HG03066 (cell line): ENCODE measurements around the gene FRMD5.

Source experiments
- ATAC-seq: cut with Tn5 transposase; IDR thresholded peaks from one replicate; pipeline ENCODE4 v1.9.1; 2021; ENCODE audit warnings: low read depth; ENCODE audit not compliant: unreplicated experiment

Gene FRMD5

DNA sequence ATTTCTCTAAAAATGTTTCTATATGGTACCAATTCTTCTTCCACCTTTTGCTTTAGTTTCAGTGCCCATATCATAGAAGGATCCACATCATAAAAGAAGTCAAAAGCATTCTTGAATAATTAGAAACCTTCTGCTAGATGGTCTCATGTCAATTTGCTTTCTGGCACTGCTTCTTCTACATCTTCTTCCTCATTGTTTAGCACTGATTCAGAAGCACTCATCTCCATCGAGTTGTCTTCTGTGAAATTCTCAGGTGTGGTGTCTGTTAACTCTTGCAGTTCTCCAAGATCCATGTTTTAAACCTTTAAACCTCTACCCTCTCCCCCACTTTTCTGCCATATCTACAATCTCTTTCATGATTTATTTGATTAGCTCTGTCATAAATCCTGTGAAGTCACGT is 213.5 kb downstream of the FRMD5 start:
- ATAC-seq, result no peak

DNA sequence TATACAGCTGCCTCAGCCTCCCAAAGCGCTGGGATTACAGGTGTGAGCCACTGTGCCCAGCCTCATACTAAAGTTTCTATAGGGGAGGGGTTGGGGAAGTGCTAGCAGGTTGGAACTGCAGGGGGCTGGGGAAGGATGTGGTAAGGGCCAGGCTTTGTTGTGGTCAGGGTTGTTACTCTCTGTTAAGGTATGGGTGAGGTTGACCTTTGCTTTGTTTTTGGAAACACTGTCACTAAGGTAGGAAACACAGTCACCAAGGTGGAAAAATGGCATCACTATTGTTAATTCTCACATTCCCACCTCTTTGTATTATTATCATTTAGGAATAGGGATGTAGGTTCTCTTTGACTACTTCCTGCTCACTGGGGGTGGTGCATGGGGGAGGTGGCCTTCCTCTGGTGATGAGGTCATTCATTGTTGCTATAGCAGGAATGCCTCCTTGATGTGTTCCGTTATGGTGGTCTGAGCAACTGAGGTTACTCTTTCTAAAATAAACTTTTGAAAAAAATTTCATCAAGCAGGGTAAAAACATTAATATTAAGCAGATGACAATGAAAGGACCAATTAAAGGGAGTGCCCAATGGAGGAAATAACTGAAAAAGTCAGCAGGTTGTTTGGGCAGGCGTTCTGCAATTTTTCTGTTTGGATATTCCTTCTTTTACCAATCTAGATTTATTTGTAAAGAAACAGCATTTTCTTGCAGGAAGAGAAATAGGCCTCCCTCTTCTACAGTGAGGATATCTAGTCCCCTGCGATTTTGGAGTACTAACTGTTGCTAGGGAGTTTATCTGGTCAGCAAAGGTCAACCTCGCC is 217.8 kb downstream of the FRMD5 start:
- peak; percentile 57 for ATAC-seq

DNA sequence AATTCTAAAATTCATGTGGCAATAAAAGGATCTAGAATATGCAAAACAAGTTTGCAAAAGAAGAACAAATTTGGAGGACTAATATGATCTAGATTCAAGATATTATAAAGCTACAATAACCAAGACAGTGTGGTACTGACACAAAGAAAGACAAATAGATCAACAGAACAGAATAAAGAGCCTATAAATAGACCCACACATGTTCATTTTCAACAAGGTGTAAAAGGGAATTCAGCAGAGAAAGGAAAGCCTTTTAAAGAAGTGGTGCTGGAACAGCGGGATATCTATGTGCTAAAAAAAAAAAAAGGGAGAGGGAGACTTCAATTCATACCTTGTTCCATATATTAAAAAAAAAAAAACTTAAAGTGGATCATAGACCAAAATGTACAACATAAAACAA is 219.3 kb downstream of the FRMD5 start:
- ATAC-seq, result no peak

DNA sequence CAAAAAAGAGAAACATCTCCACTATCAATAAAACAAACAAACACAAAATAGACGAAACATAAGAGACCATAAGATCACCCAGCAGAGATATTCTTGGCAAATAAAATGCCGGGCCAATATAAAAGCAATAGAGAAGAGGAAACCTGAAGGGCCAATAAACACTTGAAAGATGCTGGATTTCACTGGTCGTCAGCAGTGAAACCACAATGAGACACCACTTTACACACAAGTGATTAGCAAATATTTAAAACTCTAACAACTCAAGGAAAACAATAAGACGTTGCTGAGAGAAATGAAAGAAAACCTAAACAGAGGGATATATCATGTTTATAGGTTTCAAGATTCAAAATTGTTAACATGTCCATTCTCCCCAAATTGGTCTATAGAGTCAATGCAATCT is 219.7 kb downstream of the FRMD5 start:
- ATAC-seq, result no peak

DNA sequence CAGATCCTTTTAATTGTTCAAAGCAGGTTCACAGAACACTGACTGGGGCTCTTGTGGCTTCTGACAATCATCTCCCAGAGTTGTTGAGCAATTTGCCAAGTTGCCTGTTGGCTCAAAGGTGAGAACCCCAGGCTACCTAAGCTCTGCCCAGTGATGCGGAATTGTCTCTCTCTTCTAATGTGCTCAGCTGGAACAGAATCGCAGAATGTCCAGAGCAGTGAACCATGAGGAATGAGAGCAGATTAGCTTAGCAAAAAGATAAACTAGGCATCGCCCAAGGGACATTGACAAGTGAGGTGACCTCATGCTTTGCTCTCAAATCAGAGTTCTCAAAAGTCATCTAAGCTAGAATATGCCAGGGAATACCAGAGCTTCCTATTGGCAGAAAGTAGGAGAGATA is 220.2 kb downstream of the FRMD5 start:
- no peak for ATAC-seq

DNA sequence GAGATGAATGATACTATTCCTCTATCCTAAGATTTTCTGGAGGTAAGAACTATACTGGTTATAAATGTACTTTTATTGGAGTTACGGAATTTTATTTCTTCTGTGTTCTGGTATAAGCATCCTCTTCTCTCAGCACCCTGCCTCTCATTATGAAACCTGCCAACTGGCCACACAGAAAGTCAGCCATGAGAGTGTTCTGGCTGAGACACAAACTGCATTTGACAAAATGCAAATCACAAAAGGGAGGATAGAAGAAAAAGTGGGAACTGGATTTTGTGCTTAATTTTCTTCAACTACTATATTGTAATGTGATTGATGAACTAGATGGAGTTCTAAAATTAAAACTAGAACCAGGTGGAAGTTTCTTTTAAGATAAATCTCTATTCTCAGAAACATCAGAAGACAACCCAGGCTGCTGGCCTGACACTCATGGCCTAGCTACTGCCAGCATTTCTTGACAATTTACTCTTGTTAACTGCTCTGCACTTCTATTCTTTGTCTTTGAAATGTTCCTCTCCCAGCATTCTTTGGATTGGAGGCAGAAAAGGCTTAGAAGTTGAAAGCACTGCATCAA is 225.2 kb downstream of the FRMD5 start:
- ATAC-seq, result no peak

DNA sequence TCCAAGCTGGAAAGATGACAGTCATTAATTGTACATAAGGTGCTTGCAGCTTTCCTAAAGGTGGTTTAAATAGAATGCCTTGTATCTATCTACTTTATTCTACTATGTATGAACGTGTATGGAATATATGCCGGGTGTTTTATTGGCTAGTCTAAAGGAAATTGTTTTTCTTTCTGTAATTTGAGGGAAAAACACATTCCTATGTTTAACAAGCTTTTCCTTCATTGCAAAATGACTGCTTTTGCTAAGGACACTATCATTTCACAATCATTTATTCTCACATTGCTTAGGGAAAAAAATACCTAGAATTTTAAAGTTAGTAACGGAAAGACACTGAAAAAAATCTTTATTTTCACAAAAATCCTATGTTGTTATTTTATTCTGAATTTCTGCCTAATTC is 226.5 kb downstream of the FRMD5 start:
- ATAC-seq, result no peak

DNA sequence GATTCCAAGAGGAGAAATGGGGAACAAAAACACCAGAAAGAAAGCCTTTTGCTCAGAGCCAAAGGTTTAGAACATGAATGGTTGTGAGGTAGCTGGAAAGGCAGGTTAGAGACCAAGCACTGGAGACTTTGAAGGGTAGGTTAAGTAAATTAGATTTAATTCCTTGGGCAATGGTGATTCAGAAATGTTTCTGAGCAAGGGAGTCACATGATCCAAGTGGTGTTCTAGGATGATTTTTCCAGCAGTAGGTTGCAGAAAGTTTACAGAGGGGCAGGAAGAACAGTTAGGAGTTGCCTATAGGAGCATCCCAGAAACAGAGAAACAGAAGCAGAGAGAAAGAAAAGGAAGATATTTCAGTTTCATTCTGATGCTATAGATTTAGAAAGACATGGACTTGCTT is 228.4 kb downstream of the FRMD5 start:
- ATAC-seq, result no peak

DNA sequence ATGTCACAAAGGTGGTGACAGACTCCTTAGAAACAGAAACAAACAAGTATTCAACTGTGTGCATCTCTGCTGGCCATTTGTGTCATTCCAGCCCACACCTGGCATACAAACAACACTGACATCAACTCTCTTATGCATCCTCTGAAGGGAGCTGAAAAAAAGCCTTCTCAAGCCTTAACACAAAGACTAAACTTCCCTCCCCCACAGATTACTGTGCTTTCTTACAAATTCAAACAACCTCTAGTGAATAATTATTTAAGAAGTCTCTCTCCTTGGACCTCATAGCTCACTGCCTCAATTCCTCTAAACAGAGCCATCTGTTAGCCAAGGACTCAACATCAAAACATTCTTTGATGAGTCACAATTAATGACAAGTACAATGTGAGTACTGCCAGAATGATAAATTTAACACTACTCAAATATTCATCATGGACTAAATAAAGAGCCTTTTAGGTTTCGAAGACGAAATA is 236.2 kb downstream of the FRMD5 start:
- ATAC-seq, result no peak

DNA sequence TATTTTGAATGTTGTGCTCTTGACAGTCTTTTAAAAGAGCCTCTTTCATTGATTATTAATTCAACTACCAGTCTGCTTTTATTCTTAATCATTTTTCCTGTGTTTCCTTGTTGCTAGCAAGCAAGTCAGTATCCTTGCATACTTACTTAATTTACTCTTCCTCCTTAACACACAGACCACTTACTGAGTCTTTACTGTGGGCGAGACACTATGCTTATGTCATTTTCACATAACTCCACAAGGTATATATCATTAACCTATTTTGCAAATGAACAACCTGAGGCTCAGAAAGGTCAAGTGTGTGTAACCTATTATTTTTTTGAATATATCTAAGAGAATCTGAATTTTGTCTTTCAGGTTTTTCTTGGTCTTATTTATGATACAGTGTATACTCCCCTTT is 237.3 kb downstream of the FRMD5 start:
- ATAC-seq, result no peak

DNA sequence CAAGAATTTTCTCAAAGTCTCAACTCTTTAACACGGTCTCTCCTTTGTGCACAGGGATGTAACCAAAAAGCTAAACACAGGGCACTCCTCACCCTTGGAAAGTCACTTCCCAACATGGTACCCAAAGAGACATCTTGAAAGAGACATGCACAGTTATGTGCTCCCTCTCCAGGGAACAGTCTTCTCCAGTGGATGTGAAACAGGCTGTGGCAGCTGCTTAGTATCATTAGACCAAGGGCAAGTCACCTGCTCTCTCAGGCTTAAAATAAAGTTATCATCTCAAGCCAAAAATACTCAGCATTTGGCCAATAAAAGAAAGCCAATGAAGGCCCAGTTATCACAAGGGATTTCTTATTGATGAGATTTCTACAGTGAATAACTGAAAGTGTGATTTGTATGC is 239.9 kb downstream of the FRMD5 start:
- no peak for ATAC-seq

DNA sequence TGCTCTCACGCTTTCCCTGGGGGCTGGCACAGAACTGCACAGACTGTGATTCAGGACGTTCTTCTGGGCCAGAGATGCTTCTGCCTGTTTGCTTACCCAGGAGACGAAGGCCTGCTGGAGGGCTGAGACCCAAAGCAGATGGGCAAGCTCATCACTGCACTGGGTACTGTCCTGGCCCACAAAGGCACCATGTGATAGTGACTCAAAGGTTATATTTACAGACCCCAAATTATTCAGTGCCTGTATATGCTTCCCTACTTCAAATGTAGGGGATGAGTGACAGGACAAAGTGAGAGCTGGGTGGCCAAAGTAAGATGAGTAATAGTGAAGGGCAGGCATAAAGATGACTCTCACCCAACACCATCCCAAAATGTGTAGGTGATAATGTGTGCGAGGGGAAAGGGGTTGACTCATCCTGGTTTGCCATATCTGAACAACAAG is 240.9 kb downstream of the FRMD5 start:
- no peak for ATAC-seq

DNA sequence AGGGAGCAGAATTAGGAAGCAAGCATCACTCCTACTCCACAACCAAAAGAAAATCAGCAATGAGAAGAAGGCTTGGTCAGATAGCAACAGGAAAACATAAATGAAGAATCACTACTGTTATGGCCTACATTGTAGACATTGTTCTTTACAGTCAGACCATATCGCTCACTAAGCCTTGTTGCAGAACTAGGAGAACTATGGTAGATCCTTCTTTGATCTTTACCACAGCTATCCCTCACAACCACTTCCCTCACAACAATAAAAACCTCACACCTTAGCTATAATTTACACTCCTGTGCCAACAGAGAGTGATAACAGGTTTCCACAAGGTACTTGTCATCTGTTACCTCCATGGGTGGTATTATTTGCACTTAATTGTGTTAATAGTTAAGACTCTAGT is 241.7 kb downstream of the FRMD5 start:
- no peak for ATAC-seq

DNA sequence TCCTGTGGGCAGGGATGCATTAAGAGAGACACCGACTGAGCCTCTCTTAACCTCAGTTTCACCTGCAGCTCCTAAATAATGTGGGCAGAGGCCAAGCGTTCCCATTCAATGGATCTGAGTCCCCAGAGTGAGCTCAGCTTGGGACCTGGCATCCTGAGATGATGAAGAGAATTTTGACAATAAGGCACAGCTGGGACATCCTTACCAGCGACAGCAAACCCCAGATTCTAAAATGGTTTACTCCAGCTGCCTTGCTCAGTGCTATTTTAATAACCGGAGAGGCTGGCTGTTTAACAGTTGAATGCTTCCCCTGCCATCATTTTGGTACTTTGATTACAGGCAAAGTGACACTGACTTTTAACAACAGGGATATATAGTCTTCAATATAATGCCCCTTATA is 244.5 kb downstream of the FRMD5 start:
- ATAC-seq, result no peak

DNA sequence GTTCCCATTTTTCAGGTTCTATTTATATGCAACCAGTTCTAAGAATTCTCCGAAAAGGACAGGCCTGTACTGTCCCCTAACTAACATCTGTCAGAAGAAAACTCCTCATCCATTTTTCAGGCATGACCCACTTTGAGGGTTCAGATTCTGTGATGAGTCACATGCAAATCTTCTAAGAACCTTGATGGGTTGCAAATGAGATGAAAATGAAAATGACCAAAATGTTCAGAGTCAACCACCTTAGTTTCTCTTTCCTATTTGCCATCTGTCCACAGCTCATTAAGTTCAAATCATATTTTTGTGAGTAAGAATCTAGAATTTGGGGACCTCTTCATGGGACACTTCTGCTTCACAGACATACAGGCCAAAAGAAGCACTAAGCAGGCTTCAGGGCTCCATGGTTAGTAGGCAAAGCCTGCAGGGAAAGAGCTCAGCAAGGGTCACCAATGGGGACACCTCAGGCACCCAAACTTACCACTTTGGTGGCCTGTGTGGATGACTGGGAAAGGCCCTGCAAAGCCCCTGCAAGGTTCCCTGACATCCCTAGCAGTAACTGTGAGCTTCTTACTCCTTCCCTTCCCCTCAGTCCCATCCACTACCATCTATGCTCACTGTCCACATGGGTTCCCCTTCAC is 246.3 kb downstream of the FRMD5 start:
- ATAC-seq, result peak; percentile 90

DNA sequence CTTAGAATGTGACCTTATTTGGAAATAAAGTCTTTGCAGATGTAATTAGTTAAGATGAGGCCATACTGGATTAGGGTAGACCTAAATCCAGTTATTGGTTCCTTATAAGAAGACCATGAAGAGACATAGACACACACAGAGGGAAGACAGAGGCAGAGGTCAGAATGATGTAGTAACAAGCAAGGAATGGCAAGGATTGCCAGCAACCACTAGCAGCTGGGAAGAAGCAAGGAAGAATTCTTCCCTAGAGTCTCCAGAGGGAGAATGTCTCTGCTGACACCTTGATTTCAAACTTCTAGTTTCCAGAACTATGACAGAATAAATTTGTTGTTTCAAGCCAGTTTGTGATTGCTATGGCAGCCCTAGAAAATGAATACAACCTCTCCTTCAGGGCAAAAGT is 251.6 kb downstream of the FRMD5 start:
- no peak for ATAC-seq

DNA sequence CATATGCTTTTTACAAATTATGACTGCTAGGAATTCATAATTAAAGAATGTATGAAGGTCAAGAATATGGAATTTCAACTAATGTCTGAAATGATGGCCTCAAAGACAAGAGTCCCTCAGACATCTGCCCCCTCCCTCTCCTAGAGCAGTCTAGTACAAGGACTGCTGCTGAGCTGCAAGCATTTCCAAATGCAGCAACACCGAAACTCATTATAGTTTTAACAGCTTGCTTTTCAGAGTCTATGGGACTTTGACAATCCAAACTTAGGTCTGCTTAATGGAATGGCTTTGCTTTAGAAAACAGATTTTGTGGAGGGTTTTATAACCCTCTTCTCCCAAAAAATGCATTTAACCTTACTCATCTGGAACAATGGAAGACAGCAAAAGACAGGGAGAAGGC is 252.9 kb downstream of the FRMD5 start:
- ATAC-seq, result no peak

DNA sequence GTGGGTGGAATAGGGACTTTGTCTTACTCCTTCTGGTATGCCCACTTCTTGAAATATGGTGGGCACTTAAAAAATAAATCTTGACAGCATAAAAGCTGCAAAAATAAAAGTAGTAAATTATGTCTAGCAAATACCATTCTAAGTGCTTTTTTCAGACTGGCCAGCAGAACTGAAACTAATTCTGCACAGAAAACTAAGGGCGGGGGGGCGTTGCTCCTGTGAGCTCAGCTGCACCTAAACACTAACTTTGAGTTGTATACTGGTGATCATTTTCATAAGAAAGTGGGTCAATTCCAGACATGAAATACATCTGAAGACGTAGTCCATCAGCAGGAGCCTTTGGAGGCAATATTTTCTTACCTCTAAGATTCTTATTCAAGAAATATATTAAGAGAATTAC is 253.5 kb downstream of the FRMD5 start:
- peak; percentile 74 for ATAC-seq

DNA sequence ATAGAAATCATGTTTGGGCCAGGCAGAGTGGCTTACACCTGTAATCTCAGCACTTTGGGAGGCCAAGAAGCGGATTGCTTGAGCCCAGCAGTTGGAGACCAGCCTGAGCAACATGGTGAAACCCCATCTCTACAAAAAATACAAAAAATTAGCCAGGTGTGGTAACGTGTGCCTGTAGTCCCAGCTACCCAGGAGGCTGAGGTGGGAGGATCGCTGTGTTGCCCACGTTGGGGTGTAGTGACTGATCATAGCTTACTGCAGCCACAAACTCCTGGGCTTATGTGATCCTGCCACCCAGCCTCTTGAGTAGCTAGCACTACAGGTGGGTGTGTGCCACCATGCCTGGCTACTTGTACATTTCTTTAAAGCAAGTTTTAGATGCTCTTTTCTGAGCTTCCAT is 254.0 kb downstream of the FRMD5 start:
- no peak for ATAC-seq

DNA sequence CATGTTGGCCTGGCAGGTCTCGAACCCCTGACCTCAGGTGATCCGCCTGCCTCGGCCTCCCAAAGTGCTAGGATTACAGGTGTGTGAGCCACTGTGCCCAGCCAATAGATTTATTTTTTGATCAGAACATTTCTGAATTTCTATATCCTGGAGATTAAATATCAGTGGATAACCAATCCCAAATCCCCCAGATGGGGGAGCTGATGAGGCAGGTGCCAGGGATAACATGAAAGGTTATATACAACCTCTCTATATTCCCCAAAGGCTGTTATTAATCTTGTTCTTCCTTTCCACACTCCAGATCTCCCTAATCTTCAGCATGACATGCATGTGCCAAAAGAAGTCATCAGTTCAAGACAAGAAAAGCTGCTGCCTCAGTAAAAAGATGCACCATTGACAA is 256.0 kb downstream of the FRMD5 start:
- ATAC-seq, result no peak

DNA sequence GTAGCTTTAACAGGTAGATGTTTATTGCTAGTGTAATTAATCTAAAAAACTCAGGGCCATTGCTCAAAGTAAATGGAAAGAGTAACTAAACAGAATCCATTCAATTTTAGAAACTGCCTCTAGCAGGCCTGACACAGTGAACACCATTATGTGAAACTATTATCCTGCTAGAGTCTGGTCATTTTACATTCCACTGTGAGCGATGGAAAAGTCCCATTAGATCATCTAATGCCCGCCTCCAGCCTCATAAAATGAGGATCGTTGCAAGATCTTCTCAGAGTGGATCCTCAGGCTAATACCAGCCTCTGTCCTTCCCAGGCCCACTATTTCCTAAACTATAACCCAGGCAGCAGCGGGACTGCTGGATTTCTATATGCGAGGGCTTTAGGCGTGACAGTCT is 260.6 kb downstream of the FRMD5 start:
- ATAC-seq, result no peak

DNA sequence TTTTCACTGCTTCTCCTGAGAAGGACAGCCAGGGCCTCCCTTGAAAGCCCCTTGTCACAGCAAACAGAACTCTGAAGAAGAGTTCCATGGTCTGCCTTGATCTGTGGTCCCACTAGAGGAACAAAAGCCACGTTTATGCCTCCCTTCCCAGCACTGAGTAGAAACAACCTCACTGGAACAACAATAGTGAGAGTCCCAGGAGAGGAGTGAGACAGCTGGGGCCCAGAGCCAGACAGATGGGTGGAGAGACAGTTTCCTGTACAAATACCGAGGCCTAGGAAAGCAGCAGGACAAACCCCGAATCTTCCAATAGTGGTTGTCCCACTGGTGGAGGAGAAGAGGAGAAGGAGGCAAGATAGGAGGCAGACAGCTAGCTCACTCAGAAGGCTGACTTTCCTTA is 262.2 kb downstream of the FRMD5 start:
- ATAC-seq, result no peak
